ENCODE measurements around the gene SULT1A3.
A peak's percentile ranks its signal among the peaks of the same experiment; 100 is the strongest.
"Not testable (repeated sequence)": the region's sequence is repeated elsewhere in the genome, so short reads cannot be mapped to it uniquely, and the experiment has no call there.

SULT1A3 gene

GRCh38 chr16:30199049-30199448 is at the start of gene SULT1A3:
Gene SULT1A3, plus strand, starts transcription at chr16:30199255. Its CDS starts 1,474 bp downstream, at chr16:30200729.
- not testable (repeated sequence) for DNase-seq (ENCODE audit: low read depth in 2 of 2)

GRCh38 chr16:30151091-30151490 is 48.0 kb upstream of the SULT1A3 start:
- no peak for DNase-seq (ENCODE audit: low read depth in 2 of 2)

DNA sequence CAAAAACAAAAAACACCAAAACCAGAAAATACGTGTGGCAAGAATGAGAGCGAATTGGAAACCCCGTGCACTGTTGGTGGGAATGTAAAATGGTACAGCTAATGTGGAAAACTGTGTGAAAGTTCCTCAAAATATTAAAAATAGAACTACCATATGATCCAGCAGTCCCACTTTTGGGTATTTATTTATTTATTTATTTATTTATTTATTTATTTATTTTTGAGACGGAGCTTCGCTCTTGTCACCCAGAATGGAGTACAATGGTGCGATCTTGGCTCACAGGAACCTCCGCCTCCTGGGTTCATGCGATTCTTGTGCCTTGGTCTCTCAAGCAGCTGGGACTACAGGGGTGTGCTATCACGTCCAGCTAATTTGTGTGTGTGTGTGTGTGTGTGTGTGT is 46.5 kb upstream of the SULT1A3 start:
- DNase-seq (ENCODE audit: low read depth in 2 of 2), result no peak

GRCh38 chr16:30155188-30155587 is 43.9 kb upstream of the SULT1A3 start:
- DNase-seq (ENCODE audit: low read depth in 2 of 2), result no peak

GRCh38 chr16:30157214-30157613 is 41.8 kb upstream of the SULT1A3 start:
- DNase-seq (ENCODE audit: low read depth in 2 of 2), result no peak

DNA sequence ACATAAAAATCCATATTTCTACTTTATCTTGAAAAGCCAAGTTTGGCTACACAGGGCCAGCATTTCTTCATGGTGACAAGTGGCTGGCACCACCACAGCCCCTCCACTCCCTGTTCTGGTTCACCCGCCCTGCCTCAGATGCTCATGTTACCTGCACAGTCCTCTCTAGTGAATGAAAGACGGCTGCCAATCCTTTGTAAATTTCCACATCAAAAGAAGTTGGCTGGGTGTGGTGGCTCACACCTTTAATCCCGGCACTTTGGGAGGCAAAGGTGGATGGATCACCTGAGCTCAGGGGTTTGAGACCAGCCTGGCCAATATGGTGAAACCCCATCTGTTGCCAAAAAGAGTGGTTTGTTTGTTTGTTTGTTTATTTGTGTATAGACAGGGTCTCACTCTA is 35.5 kb upstream of the SULT1A3 start:
- no peak for DNase-seq (ENCODE audit: low read depth in 2 of 2)

- DNase-seq (ENCODE audit: low read depth in 2 of 2), result no peak
Measured at GRCh38 chr16:30166202-30166902, 32.7 kb upstream of the SULT1A3 start.

GRCh38 chr16:30168746-30169145 is 30.3 kb upstream of the SULT1A3 start:
- not testable (repeated sequence) for DNase-seq (ENCODE audit: low read depth in 2 of 2)

DNA sequence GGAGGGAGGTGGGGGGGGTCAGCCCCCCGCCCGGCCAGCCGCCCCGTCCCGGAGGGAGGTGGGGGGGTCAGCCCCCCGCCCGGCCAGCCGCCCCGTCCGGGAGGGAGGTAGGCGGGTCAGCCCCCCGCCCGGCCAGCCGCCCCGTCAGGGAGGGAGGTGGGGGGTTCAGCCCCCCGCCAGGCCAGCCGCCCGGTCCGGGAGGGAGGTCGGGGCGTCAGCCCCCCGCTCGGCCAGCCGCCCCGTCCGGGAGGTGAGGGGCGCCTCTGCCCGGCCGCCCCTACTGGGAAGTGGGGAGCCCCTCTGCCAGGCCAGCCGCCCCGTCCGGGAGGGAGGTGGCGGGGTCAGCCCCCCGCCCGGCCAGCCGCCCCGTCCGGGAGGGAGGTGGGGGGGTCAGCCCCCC is 29.6 kb upstream of the SULT1A3 start:
- DNase-seq (ENCODE audit: low read depth in 2 of 2), result not testable (repeated sequence)

GRCh38 chr16:30170145-30170544 is 28.9 kb upstream of the SULT1A3 start:
- not testable (repeated sequence) for DNase-seq (ENCODE audit: low read depth in 2 of 2)

GRCh38 chr16:30173054-30173453 is 26.0 kb upstream of the SULT1A3 start:
- DNase-seq (ENCODE audit: low read depth in 2 of 2), result no peak

DNA sequence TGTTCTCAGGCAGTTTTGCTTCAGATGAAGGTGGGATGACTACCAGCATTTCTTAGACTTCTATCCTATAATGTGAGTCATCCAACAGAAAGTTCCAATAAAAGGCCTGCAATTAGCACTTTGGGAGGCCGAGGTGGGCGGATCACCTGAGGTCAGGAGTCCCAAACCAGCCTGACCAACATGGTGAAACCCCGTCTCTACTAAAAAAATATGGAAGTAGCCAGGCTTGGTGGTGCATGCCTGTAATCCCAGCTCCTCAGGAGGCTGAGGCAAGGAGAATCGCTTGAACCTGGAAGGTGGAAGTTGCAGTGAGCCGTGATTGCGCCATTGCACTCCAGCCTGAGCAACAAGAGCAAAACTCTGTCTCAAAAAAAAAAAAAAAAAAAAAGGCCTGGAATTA is 22.2 kb upstream of the SULT1A3 start:
- DNase-seq (ENCODE audit: low read depth in 2 of 2), result not testable (repeated sequence)

DNA sequence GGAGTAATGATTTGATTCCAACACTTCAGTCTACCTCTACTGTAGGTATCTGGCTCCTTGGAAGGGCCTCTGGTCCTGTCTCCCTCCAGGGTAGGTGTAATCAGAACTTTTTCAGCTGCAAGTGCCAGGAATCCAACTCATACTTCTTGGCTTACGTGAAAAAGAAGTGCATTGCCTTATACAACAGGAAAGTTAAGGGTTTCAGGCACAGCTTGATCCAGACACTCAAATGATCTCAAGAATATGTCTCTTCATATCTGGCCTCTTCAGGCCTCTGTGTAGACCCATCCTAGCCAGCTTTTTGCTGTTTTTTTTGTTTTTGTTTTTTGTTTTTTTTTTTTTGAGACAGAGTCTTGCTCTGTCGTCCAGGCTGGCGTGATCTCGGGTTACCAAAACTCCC is 19.9 kb upstream of the SULT1A3 start:
- DNase-seq (ENCODE audit: low read depth in 2 of 2), result no peak

DNA sequence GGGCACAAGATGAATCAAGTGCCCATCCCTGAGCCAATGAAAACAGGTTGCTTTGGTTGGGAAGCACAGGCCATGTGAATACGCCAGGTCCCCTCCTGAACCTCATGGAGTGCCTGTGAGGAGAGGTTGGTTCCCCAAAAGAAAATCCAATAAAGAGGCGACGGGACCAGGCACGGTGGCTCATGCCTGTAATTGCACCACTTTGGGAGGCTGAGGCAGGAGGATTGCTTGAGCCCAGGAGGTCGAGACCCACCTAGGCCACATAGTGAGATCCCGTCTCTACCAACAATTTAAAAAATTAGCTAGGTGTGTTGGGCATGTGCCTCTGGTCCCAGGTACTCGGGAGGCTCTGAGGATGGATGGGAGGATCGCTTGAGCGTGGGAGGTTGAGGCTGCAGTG is 19.1 kb upstream of the SULT1A3 start:
- no peak for DNase-seq (ENCODE audit: low read depth in 2 of 2)

- DNase-seq (ENCODE audit: low read depth in 2 of 2), result no peak
Measured at GRCh38 chr16:30180741-30181140, 18.3 kb upstream of the SULT1A3 start.

GRCh38 chr16:30183233-30184095 is 15.6 kb upstream of the SULT1A3 start, which contains the start of gene CORO1A:
Gene CORO1A, plus strand, starts transcription at chr16:30183602. Its CDS starts 1,608 bp downstream, at chr16:30185210.
- DNase-seq (ENCODE audit: low read depth in 2 of 2), result peak; percentile 67 to 70

- peak; percentile 54 to 59 for DNase-seq (ENCODE audit: low read depth in 2 of 2)
Measured at GRCh38 chr16:30184096-30184890, 14.8 kb upstream of the SULT1A3 start.

- no peak for DNase-seq (ENCODE audit: low read depth in 2 of 2)
Measured at GRCh38 chr16:30184891-30185682, 14.0 kb upstream of the SULT1A3 start.

DNA sequence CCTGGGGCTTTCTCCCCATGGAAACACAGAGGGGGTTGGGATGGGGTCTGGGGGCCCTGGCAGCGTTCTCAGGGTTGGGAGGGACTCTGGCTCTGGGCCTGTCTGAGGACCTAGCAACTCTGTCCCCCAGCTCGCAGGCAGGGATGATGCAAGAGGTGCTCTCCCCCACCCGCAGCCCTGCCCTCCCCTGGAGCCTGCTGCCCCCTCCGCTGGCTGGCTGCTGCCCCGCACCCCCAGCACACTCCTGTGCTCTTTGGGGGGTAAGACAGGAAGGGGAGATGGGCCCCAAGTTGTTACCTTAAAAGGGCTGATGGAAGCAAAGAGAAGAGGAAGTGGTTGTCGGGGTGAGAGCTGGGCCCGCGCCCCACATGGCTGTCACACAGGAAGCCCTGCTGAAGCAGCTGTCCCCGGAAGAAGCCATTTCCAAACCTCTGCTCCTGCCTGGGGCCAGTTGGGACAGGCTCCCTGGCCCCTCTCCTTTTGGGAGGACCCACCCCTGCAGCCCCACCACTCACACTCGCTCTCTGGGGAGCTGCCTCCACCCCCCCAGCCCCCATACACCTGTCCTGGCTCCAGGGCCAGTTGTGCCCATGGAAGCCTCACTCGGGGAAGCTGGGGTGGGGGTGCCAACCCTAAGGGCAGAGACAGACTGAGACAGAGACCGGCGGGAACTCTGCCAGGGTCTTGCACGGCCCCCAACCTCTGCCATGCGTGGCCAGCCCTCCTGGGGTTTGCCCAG is 13.2 kb upstream of the SULT1A3 start:
- peak; percentile 66 to 71 for DNase-seq (ENCODE audit: low read depth in 2 of 2)

DNA sequence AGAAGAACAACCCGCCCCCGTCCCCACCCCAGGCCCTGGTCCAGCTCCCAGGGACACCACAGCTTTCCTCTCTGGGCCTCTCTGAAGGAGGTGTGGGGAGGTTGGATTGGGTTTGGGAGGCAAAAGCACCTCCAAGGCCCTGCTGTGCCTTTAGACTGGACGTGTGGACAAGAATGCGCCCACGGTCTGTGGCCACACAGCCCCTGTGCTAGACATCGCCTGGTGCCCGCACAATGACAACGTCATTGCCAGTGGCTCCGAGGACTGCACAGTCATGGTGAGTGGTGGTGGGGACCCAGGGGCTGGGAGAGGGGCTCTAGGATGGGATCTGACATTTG is 12.6 kb upstream of the SULT1A3 start:
- DNase-seq (ENCODE audit: low read depth in 2 of 2), result no peak
